ENCODE data around the gene KAT8.

DNA sequence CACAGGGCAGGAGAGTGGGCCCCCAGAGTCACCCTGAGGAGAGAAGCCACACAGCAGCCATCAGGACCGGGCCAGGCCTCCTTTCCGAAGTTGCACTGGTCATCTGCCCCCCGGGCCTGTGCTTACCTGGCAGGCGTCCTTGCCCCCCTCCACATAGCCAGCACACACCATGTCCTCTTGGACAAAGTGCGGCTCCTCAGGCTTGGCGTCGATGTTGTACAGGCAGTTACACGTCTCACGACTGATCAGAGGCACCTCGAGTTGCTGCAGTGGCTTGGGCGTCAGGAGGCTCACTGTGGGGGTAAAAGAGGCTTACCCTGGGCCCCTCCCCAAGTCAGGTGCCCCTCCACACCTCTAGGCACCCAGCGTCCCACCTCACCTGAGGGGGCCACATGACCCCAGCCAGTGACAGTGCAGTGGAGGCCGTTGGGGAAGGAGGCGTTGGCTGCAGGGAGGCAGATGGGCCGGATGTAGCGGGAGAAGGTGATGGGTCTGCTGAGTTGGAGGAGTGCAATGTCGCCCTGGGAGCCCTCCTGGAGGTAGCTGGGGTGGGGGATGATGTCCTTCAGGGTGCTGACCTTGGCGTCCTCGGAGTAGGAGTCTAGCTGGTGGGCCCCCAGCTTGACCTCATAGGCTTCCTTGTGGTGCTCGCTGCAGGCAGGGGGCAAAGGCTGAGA, 15.0 kb downstream of the KAT8 start:
- TF ChIP-seq, protein P1, sequence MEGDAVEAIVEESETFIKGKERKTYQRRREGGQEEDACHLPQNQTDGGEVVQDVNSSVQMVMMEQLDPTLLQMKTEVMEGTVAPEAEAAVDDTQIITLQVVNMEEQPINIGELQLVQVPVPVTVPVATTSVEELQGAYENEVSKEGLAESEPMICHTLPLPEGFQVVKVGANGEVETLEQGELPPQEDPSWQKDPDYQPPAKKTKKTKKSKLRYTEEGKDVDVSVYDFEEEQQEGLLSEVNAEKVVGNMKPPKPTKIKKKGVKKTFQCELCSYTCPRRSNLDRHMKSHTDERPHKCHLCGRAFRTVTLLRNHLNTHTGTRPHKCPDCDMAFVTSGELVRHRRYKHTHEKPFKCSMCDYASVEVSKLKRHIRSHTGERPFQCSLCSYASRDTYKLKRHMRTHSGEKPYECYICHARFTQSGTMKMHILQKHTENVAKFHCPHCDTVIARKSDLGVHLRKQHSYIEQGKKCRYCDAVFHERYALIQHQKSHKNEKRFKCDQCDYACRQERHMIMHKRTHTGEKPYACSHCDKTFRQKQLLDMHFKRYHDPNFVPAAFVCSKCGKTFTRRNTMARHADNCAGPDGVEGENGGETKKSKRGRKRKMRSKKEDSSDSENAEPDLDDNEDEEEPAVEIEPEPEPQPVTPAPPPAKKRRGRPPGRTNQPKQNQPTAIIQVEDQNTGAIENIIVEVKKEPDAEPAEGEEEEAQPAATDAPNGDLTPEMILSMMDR (IDR thresholded peaks at IDR 0.05), result no peak
- TF ChIP-seq POLR2A (IDR thresholded peaks at IDR 0.05) (no peak), POLR2AphosphoS5 (IDR thresholded peaks at IDR 0.05) (no peak), EP300 (IDR thresholded peaks at IDR 0.05) (no peak)

All from upper lobe of left lung (tissue), 4 donors.